Activated CD8-positive, alpha-beta memory T cell treated with anti-CD3 and anti-CD28 coated beads, Interleukin-2, amount 50 U/mL, for 4 hours (primary cell): ENCODE measurements around the gene AKT1.

Experiments
- DNase-seq: peaks from one replicate; pipeline ENCODE4 v3.0.0-alpha.2; 2020

The AKT1 gene

DNA sequence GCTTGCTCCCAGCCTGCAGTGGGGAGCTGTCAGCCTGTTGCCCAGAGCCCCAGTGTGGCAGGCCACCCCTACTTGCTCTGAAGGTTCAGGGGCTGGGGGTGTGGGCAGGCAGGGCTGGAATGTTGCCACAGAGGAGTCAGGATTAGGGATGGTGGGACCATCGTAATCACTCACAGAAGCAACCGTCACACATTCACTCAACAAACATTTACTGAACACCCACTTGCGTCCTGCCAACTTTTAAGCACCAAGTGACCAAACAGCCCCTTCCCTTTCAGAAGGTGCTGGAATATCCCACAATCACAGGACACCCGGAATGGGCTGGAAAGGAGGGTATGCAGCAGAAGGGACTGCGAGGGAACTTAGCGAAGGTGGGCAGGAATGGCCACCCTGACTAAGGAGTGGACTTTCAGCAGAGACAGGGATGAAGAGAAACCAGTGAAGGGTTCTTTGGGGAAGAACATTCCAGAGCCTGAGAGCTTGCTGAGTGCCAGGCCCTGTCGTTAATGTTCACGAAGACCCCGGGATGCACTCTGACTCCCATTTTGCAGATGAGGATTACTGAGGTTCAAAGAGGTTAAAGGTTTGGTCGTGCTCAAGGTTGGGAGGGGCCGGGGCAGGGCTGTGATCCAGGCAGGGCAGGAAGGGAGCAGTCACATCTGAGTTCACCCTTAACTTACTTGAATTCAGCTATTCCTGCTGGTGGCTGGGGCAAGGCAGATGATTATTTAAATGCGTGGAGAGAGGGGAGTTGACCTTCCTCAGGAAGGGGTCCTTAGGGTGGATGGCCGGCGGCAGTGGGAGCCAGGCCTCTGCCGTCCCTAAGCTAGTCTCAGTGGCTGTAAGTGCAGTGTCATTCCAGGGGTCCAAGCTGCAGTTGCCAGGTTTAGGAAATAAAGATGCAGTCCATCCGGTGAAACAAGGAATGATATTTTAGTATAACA lies 3.0 kb upstream of the AKT1 start:
- DNase-seq, result no peak

DNA sequence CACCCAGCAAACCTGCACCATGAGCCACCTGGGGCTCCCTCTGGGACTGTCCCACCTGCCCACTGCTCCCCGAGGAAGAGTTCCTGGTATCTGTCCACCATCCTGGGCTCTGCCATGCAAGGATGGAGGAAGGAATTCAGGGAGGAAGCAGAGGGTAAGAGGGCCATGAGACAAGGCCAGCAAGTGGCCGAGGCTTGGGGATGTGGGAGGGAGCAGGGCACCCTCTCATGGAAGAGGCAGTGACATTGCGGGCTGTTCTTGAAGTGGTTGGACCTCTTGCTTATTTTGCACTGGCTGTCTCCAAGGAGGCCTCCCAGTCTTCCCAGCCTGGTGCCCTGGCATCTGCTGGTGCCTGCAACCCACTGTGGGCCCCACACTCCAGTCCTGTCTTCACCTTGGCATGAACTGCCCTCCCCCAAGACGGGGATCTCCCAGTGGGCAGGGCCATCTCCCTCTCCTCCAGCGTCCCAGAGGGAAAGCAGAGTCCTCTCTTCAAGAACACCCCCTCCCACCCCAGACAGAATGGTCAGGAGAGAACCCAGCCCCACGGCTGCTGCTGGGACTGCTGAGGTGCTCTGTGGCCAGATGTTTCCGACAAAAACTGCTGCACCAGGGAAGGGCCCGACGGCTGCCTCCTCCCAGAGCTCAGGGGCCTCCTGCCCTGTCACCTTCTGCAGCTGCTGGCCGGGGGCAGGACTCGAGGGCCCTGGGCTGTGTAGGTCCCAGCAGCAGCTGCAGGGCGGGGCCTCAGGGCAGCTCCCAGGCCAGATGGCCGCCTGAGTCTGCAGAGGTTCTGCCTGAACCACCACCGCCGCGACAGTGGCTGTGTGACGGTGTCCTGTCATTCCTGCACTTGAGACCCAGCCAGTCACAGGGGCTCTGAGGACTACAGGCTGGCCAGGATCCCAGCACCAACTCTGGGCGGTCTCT lies 1.8 kb upstream of the AKT1 start:
- no peak for DNase-seq

DNA sequence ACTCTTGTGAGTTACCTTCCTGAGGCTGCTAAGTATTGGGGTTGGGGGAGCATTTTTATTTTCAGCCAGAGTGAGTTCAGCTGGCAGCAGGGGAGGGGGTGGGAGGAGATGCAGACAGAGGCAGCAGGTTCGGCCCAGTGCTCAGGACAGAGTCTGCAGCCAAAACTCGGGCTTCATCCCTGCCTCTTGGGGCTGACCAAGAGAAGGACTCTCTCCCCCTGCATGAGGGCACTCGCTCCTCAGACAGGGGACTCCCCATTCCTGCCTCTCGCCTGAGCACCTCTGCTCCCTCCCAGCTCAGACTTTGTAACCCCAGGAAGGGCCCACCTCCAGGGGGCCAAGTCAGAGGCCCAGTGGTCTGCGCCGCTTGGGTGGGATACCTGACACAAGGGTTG lies 1.1 kb upstream of the AKT1 start:
- DNase-seq, result no peak

DNA sequence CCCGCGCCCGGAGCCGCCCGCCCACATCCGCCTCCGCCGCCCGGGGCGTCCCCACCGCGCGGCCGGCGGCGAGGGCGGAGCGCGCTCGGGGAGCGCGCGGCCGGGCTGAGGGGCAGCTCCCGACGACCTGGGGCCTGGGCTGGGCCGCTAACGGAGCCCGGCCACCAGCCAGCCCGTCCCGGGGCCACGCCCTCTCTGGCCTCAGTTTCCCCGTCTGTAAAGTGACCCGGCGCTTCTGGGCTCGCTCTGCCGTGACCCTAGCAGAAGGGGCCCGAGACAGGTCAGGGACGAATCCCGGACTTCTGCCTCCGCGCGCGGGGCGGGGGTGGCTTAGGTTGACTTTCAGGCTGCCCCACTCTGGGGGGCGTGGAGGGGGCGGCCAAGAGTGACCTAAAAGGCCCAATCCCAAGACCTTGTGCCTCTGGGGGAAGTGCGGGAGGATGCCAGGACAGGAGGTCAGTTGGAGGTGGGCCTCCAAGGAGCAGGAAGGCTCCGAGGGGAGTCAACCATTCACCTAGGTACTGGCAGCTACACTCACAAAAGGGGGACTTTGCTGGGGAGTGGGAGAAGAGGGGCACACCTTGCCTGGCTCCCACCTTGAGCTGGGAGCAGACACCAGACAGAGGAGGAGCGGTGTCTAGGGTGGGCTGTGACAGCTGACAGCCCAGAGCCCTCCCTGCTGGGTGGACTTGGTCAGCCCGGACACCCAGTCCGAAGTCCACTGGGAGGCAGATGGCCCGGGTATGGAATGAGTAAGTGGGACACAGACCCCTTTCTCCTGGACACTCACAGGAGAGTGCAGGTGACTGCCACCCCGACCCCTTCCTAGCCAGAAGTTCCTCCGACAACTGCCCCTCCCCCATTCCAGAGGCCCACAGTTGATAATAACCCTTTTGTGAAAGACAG lies 486 bp upstream of the AKT1 start:
- DNase-seq, result peak; percentile 67

DNA sequence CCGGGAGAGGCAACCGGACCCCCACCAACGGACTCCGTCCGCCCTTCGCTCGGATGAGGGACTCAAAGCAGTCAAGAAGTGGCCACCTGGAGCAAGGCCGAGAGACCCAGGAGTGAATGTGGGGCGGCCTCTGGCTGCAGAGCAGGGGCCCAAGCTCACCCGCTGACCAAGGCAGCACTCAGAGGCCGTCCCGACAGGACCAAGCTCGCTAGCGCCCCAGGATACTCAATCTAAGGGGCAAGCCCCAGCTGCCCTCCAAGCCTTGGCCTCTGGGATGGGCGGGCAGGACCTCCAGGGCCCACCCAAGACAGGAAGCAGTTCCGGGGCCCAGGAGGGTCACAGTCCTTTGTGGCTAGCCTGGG lies 936 bp downstream of the AKT1 start:
- DNase-seq, result no peak

DNA sequence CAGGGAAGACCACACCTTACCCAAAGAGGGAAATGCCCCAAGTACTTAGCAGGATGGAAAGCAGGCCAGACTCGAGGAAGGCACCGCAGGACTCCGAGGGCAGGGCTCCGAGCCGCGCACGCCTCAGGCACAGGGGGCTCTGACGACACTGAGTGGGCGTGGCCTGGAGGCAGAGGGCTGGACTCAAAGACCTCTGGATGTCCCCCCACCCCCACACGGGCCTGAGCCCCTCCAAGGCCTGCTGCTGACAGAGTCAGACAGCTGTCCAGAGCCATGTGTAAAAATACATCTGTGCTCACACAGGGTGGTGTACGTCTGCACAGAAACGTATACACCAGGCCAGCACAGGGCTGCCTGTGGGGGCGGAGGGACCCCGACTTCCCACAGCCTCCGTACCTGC lies 1.4 kb downstream of the AKT1 start:
- peak; percentile 53 for DNase-seq

DNA sequence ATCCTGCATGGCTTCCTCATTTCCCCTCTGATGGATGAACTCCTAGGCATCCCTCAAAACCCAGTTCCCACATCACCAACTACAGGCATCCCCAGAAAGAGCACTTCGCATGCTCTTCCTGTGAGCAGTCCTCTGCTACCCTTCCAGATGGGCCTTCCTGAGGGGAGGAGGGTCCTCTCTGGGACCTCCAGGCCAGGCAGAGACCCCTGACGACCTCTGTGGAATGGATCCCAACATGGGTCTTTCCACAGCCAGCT lies 1.9 kb downstream of the AKT1 start:
- no peak for DNase-seq

DNA sequence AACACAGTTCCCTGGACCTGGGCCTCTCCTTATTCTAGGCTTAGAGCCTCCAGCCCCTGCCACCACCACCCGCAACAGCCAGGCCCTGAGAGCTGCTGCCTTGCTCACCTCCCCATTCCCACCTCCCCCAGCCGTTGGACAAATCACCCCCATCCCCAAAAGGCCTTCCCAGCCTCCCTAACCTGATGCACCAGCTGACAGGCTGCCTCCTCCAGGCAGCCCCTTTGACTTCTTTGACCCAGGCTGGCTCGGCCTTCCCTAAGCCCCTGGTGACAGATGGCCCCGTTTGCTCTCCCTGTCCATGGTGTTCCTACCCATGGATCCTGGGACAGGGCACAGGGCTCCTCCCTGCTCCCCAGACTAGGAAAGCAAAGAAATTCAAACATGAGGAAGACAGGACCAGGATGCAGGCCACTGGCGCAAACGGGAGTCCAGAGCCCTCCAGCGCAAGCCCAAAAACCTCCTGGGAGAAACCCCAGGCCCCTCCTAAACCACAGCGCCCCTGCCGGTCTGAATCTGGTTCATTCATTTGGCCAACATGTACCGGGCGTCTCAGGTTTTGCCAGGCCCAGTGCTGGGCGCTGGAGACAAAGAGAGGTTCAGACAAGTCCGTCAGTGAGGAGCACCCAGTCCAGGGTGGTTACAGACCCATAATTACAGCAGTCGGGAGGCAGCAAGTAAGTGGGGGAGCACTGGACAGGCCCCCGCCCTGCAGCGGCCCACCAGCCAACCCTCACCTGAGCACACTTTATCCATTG lies 2.4 kb downstream of the AKT1 start:
- DNase-seq, result no peak

DNA sequence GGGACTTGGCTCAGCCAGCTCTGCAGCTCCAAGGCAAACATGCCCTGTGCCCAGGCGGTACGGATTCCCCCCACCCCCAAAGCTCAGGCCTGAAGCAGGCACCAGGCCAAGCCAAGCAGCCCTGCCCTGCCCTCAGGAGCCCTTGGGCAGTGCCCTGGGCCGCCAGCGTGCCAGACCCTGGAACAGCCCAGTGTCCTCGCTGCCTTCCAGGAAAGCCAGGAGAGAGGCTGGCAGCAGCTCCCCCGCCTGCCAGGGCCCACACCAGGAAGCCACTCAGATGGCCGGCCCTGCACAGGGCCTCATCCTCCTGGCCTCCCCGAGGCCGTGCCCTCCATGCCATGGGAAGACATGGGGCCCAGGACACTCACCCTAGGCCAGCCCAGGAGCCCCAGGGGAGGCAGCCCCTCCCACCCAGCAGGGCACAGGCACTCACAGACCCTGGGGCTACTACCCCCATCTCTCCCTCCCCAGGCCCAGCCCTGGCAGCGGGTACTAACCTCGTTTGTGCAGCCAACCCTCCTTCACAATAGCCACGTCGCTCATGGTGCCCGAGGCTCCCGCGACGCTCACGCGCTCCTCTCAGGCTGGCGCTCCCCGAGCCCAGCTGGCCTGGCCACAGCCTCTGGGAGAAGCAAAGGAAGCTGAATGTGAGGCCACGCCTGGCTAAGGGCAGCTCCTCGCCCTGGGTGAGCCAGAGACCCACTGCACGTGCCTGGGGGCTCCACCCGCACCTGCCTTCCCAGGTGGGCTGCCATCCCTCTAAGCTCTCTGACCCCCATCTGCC lies 3.3 kb downstream of the AKT1 start:
- DNase-seq, result no peak

DNA sequence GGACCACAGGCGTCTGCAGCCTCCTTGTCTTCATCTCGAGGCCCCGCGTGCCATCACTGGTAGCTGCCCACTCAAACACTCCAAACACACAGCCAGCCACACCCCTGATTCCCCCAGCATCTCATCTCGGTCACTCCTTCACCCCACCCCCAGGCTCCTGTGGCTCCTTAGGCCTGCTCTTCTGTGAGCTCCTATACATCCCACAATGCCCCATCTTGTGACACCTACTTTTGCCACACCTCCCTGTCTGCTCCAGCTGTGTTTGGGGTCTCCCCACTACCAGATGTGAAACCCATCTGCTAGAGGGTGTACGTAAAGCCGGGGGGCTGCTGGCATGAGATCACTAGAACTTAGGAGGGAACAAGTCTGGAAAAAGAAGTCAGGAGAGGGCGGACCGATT lies 4.1 kb downstream of the AKT1 start:
- DNase-seq, result no peak

DNA sequence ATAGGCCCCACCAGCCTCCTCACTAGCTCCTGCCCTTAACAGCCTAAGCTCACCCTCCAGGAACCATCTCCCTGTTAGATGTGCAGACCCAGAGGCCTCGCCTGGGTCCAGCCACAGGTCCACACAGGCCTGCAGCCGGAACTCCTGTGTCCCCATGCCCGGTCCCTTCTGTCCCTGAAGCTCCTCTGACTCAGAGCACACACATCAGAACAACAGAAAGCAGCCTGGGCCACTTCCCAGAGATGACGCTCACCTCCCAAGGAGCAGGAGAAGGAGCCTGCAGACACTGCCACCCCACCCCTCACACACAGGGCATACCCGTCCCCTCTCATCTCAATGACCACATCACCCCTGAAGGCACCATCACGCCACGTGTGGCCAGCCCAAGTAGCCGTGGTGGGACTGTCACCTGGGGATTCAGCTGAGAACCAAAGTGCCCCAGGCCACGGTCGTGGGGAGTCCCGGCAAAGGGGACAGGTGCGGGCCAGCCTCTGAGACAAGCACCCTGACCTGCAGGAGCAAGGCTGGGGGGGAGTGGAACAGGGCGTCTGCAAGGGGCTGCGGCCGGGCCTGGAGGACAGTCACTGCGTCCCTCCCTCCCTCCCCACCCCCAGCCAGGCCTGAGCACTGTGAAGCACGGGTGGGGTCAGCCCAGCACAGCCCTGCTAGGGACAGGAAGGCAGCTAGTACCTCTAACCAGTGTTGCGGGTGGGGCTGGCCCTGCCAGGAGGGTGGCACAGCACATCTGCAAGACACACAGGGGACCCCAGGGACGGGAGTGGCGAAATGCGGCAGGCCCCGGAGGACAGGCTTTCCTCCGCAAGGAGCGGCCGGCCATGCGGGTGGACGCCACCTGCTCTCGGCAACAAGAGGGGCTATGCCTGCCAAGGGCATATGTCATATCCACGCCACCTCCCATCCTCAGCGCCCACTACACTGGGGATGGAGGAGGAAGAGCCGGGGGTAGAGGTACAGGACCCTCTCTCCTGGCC lies 5.5 kb downstream of the AKT1 start:
- no peak for DNase-seq

DNA sequence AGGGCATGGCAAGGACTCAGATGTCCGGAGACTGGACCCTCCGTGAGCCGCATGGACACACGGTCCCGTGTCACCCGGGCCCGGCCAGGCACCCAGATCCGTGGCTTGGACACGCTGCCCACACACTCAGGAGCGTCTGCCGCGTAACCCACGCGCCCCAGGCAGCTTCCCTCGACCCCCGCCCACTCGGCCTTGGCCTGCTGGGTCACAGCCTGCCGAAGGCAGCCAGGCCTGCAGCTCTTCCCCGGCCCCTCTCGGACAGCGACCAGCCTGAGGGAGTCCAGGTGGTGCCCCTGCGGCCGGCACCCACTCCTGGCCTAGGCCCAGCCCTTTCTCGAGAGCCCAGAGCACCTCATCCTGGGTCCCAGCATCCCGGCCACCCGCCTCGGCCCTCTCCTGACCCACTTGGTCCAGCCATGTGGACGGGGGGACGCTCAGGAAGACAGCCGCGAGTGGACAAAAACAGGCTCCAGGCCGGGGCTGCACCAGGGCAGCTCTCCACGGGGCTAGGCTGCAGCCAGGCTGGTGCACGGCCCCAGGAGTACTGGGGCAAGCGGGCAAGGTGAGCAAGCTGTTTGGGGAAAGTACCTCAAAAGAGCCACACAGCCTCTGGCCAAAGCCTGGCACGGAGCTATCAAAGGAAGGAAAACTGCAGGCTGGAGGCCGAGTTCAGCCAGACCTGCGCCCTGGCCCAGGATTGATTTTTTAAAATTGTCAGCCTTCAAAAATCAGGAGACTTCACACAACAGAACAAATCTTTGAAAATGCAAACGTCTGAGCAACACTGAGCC lies 6.5 kb downstream of the AKT1 start:
- DNase-seq, result no peak

DNA sequence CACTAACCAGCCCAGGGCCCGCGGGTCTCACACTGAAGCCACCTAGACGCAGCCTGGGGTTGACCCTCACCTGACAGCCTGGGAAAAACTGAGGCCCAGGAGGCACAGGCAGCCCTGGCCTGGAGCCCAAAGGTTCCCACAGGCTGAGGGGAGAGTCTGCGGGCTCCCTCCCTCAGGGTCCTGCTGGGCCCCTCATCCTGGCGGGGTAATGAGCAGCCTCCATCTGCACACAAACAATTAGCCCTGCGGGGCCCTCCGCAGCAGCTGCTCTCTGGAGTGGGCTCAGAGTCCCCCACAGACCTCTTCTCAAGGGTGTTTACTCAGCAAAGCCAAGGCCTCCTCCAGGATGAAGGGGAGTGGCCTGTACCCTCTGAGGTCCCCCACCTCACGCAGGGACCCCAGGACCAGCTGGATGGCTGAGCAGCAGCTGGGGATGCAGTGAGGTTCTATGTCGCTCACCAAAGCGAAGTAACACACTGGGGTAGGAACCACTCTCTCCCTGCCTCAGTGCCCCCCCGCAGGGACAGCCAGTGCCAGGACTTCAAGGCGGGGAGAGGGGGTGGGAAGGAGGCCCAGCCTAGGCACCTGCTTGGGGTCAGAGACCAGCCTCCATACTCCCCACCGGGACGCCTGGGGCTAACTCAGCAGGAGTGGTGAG lies 7.3 kb downstream of the AKT1 start:
- DNase-seq, result no peak

DNA sequence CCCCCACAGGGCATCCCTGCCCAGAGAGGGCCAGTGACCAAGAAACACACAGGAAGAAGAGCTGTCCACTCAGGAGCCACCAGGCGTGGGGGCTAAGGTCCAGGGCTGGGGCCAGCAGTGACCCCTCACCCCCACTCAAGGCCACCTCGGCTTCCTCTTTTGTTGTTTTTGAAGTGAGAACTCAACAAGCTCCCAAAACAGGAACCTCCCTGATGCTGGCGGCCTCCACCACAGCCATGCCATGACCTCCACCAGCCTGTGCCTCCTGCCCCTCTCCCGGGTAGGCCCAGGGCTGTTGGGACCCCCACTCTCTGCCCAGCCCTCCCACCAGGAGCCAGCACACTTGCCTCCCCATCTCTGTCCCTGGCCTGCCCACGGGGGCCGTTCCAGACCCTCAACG lies 7.8 kb downstream of the AKT1 start:
- no peak for DNase-seq

DNA sequence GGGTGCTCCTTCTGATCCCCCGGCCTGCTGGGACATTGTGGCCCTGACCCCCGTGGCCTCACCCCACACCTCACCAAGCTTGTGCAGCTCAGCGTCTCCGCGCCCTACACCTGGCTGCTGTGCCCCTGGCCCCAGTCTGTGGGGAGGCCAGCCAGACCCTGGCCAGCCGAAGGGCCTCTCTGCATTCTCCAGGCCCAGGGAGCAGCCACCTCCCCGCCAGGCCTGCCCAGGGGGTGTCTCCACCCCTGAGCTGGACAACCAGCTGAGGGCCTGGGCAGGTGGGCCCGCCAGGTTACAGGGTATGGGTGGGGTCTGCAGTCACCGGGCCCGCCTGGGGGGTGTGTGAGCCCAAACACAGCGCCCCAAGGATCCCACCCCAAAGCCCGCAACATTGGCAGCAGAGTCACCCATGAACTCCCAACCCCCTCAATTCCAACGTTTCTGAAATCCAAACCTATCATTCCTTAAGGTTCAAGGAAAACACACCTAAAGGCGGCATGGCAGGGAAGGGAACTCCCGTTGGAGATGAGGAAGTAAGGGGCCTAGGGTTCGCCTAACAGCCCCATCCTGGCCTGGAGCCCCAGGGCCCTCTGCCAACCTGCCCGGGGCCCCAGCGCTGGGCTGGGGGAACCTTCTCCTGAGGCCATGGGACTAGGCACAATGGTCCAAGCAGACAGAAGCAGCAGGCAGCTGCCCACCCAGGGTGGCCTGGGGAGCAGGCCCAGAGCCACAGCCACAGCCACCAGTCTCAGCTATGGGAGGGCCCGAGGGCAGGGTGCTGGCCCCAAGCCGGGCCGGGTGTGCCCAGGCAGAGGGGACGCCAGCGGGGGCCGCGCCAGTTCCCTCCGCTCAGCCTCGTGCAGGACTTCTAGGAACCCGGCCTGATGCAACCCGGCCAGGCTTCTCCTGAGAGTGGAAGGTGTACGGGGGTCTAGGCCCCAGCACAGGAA lies 8.5 kb downstream of the AKT1 start:
- DNase-seq, result no peak

DNA sequence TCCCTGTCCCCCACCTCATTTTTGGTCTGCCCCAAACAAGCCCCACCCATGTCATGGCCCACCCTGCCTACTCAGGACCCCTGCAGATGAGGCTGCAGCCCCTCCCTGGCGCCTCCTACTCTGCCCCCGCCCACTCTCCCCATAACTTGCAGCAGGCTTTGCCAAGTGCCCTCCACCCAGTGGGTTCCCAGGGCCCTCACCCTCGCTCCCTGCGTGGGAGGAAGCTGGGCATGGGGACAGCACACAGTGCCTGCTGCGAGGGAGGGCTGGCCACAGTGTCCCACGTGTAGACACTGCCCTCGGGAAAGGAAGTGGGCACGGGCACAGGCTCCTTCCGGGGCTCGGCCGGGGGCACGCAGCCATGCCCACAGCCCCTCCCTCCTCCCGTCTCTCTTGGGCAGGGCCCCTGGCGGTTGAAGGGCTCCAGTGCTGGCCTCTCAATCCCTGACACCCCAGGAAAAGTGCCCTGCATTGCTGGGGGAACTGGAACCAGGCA lies 9.4 kb downstream of the AKT1 start:
- no peak for DNase-seq

DNA sequence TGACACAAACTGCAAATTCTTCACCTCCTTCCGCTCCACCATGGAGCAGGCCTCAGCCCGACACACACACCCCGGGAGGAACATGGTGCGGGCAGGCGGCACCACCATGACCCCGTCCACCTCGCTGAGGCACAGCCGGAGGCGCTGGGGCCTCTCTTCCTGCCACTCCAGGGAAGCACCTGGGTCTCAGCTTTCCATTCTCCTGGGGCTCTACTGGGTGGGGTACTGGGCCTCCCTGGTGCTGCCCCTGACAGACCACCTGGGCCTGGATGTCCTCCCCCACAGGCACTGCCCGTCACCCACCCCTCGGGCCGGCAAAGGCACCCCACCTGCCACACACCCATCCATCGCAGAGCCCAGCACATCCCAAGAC lies 9.9 kb downstream of the AKT1 start:
- no peak for DNase-seq
